T-cell (primary cell): ENCODE data around the gene SEMA7A. TPM values are rescaled to one million over a fixed set of nuclear protein-coding genes. Genes with fewer than 3 reads are reported as not detected.
"Not testable (repeated sequence)": the region's sequence is repeated elsewhere in the genome, so short reads cannot be mapped to it uniquely, and the experiment has no call there.

Source experiments
- ATAC-seq, 4 experiments: fragments of 200-7000 bp in 3 of 4; fragments of 150-1000 bp in 1 of 4; cut with Tn5 transposase; replicated peaks in 1 of 4; 1 replicate in 3 of 4; 2 replicates in 1 of 4; pipeline ENCODE4 v1.10.0; 2021; ENCODE audit warnings: moderate library complexity in 3 of 4, mild to moderate bottlenecking in 2 of 4, moderate number of reproducible peaks in 1 of 4
- CTCF ChIA-PET, 2 donors: fragments of 300-600 bp; sonication (Branson Sonifier 250); formaldehyde crosslinking; loops; one replicate each; lab custom pipeline; 2022; ENCODE audit warnings: antibody characterized with exemption in 2 of 2; lab: Charles Lee
- POLR2A ChIA-PET, 2 donors: fragments of 300-600 bp; sonication (Branson Sonifier 250); formaldehyde crosslinking; loops; one replicate each; lab custom pipeline; 2022; ENCODE audit warnings: antibody characterized with exemption in 2 of 2; lab: Charles Lee
- DNase-seq, 35 experiments: peaks; one replicate each; pipeline versions ENCODE4 v3.0.0 to v3.0.0-alpha.2; 2013 to 2023
- H3K27ac ChIP-seq: one replicate; pipeline ENCODE4 v1.5.1; 2013; ENCODE audit warnings: low read length
- H3K27me3 ChIP-seq, 2 experiments: replicated peaks in 1 of 2; 1 replicate in 1 of 2; 2 replicates in 1 of 2; pipeline versions ENCODE4 v1.6.1 to v1.7.0; 2013; ENCODE audit warnings: low read length in 1 of 2, mixed read lengths in 1 of 2; ENCODE audit not compliant: control insufficient read depth in 2 of 2, insufficient read depth in 2 of 2; ENCODE audit errors: extremely low read depth in 1 of 2
- H3K36me3 ChIP-seq, 2 donors: 1 replicate in 1 of 2; 2 replicates in 1 of 2; pipeline versions ENCODE4 v1.6.1 to v1.7.0; 2013; ENCODE audit warnings: low read length in 1 of 2; ENCODE audit not compliant: control insufficient read depth in 2 of 2, insufficient read depth in 1 of 2; ENCODE audit errors: extremely low read depth in 1 of 2
- H3K4me1 ChIP-seq, 2 experiments: 1 replicate in 1 of 2; 2 replicates in 1 of 2; pipeline versions ENCODE4 v1.6.1 to v1.7.0; 2013; ENCODE audit warnings: low read length in 2 of 2, mixed read lengths in 1 of 2; ENCODE audit not compliant: insufficient read depth in 2 of 2, control insufficient read depth in 1 of 2; ENCODE audit errors: extremely low read depth in 1 of 2
- H3K4me3 ChIP-seq, 2 donors: 1 replicate in 1 of 2; 2 replicates in 1 of 2; pipeline versions ENCODE4 v1.5.1 to v1.7.0; 2013; ENCODE audit warnings: mild to moderate bottlenecking in 2 of 2, low read length in 1 of 2, moderate library complexity in 1 of 2; ENCODE audit not compliant: control insufficient read depth in 1 of 2; ENCODE audit errors: extremely low read depth in 1 of 2
- H3K9me3 ChIP-seq: 2 replicates; pipeline ENCODE4 v1.7.0; 2013
- H3K27ac Mint-ChIP-seq, 2 donors: one replicate each; pipeline ENCODE4 v1.8.0; 2020 to 2021; ENCODE audit warnings: mild to moderate bottlenecking in 2 of 2, mixed read lengths in 2 of 2
- H3K27me3 Mint-ChIP-seq, 2 donors: one replicate each; pipeline ENCODE4 v1.8.0; 2021 to 2022; ENCODE audit warnings: mixed read lengths in 2 of 2
- H3K36me3 Mint-ChIP-seq: one replicate; pipeline ENCODE4 v1.8.0; 2021; ENCODE audit warnings: mixed read lengths
- H3K4me1 Mint-ChIP-seq, 3 donors: one replicate each; pipeline ENCODE4 v1.8.0; 2020 to 2022; ENCODE audit warnings: mixed read lengths in 3 of 3, mild to moderate bottlenecking in 1 of 3
- H3K4me3 Mint-ChIP-seq, 3 donors: one replicate each; pipeline ENCODE4 v1.8.0; 2020 to 2022; ENCODE audit warnings: mild to moderate bottlenecking in 3 of 3, mixed read lengths in 3 of 3, moderate library complexity in 3 of 3
- H3K9me3 Mint-ChIP-seq, 3 donors: one replicate each; pipeline ENCODE4 v1.8.0; 2020 to 2022; ENCODE audit warnings: mixed read lengths in 3 of 3
- WGBS: methylation state at CpG from one replicate; pipeline ENCODE4 v1.1.5; 2013; ENCODE audit warnings: missing lambda C conversion rate; ENCODE audit not compliant: insufficient coverage; 5-methylcytosine and 5-hydroxymethylcytosine counted together
- total RNA-seq, 35 experiments: library from RNA in 6 of 35; stranded (reverse) in 6 of 35; fragments of 120-200 nt in 1 of 35; gene quantifications; one replicate each; pipeline versions ENCODE4 v1.2.1 to v1.2.4 and lab custom pipeline; 2013 to 2026

The SEMA7A gene
- total RNA-seq, 5 donors from 2014 or later (not counting 1 experiment from before 2014, with no cell fraction given): 2.0 to 4.7 (median 3.1) TPM

GRCh38 chr15:74460298-74460697 is 26.5 kb upstream of the SEMA7A start:
- Histone ChIP-seq H3K27me3 (no peaks in the 10 kb centered on the region), H3K4me3 (peak overlapping the region; percentile 93 to 98), H3K36me3 (peaks cover 5 to 17% of the 10 kb centered on the region in 2 donors), H3K4me1 (peaks cover 11 to 23% of the 10 kb centered on the region in 2 experiments), H3K9me3 (no peaks in the 10 kb centered on the region), H3K27ac (peak overlapping the region; percentile 61)
- peaks cover 23% of the 10 kb centered on the region for H3K36me3 Mint-ChIP-seq
- ATAC-seq (no peak), DNase-seq (no peak)
- H3K27me3 Mint-ChIP-seq: no peaks in the 10 kb centered on the region
- peaks cover 47 to 54% (median 52%) of the 10 kb centered on the region in 3 donors for H3K4me1 Mint-ChIP-seq
- ChIA-PET POLR2A (no interaction called here), CTCF (interaction anchor here in 1 of 2 donors (1.1 kb wide), 2 partner anchors 10 to 78 kb away, joined by 3 read pairs; no protein-coding TSS in a partner anchor)
- 25% methylated on average over 2 of the region's 2 CpGs for WGBS
- peak overlapping the region; percentile 92 to 97 (median 93) for H3K4me3 Mint-ChIP-seq
- H3K27ac Mint-ChIP-seq: peak overlapping the region; percentile 96 to 97
- no peaks in the 10 kb centered on the region for H3K9me3 Mint-ChIP-seq

DNA sequence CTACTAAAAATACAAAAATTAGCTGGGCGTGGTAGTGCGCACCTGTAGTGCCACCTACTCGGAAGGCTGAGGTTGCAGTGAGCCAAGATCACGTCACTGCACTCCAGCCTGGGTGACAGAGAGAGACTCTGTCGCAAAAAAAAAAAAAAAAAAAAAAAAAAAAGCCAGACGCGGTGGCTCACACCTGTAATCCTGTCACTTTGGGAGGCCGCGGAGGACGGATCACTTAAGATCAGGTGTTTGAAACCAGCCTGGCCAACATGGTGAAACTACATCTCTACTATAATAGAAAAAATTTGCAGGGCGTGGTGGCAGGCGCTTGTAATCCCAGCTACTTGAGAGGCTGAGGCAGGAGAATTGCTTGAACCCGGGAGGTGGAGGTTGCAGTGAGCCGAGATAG is 26.0 kb upstream of the SEMA7A start:
- H3K4me3 ChIP-seq, H3K27me3 Mint-ChIP-seq, H3K27me3 ChIP-seq, H3K9me3 Mint-ChIP-seq, POLR2A ChIA-PET, H3K27ac Mint-ChIP-seq, H3K27ac ChIP-seq, ATAC-seq, H3K9me3 ChIP-seq, DNase-seq: not testable (repeated sequence)
- peaks cover 25% of the 10 kb centered on the region for H3K36me3 Mint-ChIP-seq
- peaks cover 50 to 56% (median 50%) of the 10 kb centered on the region in 3 donors for H3K4me1 Mint-ChIP-seq
- Histone ChIP-seq H3K4me1 (peaks cover 11 to 23% of the 10 kb centered on the region in 2 experiments), H3K36me3 (peaks cover 5 to 20% of the 10 kb centered on the region in 2 donors)
- CTCF ChIA-PET: interaction anchor here in 1 of 2 donors (0.6 kb wide), 1 partner anchor 25 kb away, joined by 4 read pairs; no protein-coding TSS in a partner anchor
- peak overlapping the region; percentile 92 to 97 (median 93) for H3K4me3 Mint-ChIP-seq
- WGBS: 97% methylated on average over 6 of the region's 14 CpGs

- H3K4me1 ChIP-seq: peaks cover 13 to 31% of the 10 kb centered on the region in 2 experiments
- Mint-ChIP-seq H3K4me1 (peaks cover 53 to 56% (median 53%) of the 10 kb centered on the region in 3 donors), H3K27me3 (no peaks in the 10 kb centered on the region), H3K4me3 (no peak overlapping the region), H3K36me3 (peaks cover 38% of the 10 kb centered on the region), H3K9me3 (no peaks in the 10 kb centered on the region), H3K27ac (no peak overlapping the region)
- no peaks in the 10 kb centered on the region for H3K9me3 ChIP-seq
- H3K27me3 ChIP-seq: no peaks in the 10 kb centered on the region
- no peak overlapping the region for H3K4me3 ChIP-seq
- H3K36me3 ChIP-seq: peaks cover 5 to 33% of the 10 kb centered on the region in 2 donors
- no peak for DNase-seq
- 92% methylated on average over 2 of the region's 3 CpGs for WGBS
- ChIA-PET CTCF (no interaction called here), POLR2A (no interaction called here)
- ATAC-seq: no peak
- H3K27ac ChIP-seq: no peak overlapping the region
Observed at GRCh38 chr15:74458473-74458872, 24.7 kb upstream of the SEMA7A start.

DNA sequence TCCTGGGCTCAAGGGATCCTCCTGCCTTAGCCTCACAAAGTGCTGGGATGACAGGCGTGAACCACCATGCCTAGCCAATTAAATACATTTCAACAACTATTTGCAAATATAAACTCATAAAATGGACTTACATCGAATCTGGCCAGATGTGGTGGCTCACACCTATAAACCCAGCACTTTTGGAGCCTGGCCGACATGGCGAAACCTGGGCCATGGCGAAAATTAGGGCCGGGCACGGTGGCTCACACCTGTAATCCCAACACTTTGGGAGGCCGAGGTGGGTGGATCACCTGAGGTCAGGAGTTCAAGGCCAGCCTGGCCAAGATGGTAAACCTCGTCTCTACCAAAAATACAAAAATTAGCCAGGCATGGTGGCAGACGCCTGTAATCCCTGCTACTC is 23.3 kb upstream of the SEMA7A start:
- H3K27me3 ChIP-seq, H3K27ac Mint-ChIP-seq, H3K9me3 Mint-ChIP-seq, DNase-seq, H3K4me3 ChIP-seq, H3K27ac ChIP-seq, H3K4me3 Mint-ChIP-seq, H3K27me3 Mint-ChIP-seq, POLR2A ChIA-PET, H3K9me3 ChIP-seq, ATAC-seq: not testable (repeated sequence)
- Mint-ChIP-seq H3K36me3 (peaks cover 50% of the 10 kb centered on the region), H3K4me1 (peaks cover 43 to 46% (median 45%) of the 10 kb centered on the region in 3 donors)
- peaks cover 9 to 48% of the 10 kb centered on the region in 2 donors for H3K36me3 ChIP-seq
- CTCF ChIA-PET: interaction anchor here in 1 of 2 donors (0.6 kb wide), 1 partner anchor 309 kb away, joined by 7 read pairs; no protein-coding TSS in a partner anchor
- 99% methylated on average over 7 of the region's 10 CpGs for WGBS
- peaks cover 11 to 28% of the 10 kb centered on the region in 2 experiments for H3K4me1 ChIP-seq

GRCh38 chr15:74454764-74455500 is 21.2 kb upstream of the SEMA7A start:
- Mint-ChIP-seq H3K36me3 (peaks cover 70% of the 10 kb centered on the region), H3K4me3 (peak overlapping the region in 1 of 3 donors; percentile 11)

DNA sequence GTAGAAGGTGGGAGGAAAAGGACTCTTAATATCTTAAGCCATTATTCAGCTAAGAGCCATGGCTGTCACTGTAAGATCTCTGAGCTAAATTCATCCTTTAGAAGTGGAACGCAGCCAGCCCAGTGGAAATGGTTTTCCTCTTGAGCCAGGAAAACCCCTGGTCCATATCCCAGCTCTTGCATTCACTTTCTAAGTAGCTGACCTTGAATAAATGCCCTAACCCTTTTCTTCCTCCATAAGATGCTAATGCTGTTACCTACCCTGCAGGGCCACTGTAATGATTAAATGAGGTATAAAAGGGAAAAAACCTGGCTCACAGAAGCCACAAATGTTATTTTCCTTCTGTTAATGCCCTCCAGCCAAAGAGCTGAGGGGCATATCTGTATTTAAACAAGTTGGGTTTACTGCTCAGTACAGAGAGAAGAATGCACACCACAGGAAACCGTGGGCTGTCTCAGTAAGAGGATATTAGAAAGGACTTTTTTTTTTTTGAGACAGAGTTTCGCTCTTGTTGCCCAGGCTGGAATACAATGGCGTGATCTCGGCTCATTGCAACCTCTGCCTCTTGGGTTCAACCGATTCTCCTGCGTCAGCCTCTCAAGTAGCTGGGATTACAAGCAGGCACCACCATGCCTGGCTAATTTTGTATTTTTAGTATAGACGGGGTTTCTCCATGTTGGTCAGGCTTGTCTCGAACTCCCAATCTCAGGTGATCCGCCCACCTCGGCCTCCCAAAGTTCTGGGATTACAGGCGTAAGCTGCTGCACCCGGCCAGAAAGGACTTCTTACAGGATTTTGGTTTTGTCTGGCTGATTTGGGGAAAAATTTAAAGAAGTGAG is 20.4 kb upstream of the SEMA7A start:
- Mint-ChIP-seq H3K27ac (peak overlapping the region; percentile 5 to 73), H3K4me1 (peaks cover 28 to 29% (median 29%) of the 10 kb centered on the region in 3 donors), H3K36me3 (peaks cover 78% of the 10 kb centered on the region), H3K9me3 (no peaks in the 10 kb centered on the region), H3K27me3 (no peaks in the 10 kb centered on the region), H3K4me3 (peak overlapping the region in 1 of 3 donors; percentile 11)
- Histone ChIP-seq H3K27ac (no peak overlapping the region), H3K4me1 (peaks cover 2 to 8% of the 10 kb centered on the region in 2 experiments), H3K4me3 (no peak overlapping the region), H3K36me3 (peaks cover 25 to 77% of the 10 kb centered on the region in 2 donors), H3K9me3 (no peaks in the 10 kb centered on the region), H3K27me3 (no peaks in the 10 kb centered on the region)
- peak; percentile 40 to 62 (median 53) for ATAC-seq
- ChIA-PET POLR2A (interaction anchor here in 1 of 2 donors (0.5 kb wide), 1 partner anchor 102 kb away, joined by 6 read pairs; no protein-coding TSS in a partner anchor), CTCF (interaction anchor here in 1 of 2 donors (1.4 kb wide), 1 partner anchor 78 kb away, joined by 3 read pairs; no protein-coding TSS in a partner anchor)
- WGBS: 66% methylated on average over 8 of the region's 13 CpGs
- no peak for DNase-seq

More at GRCh38 chr15:74454764-74455500, 21.2 kb upstream of the SEMA7A start:
- no peaks in the 10 kb centered on the region for H3K9me3 ChIP-seq
- ATAC-seq: no peak
- H3K36me3 ChIP-seq: peaks cover 19 to 69% of the 10 kb centered on the region in 2 donors
- no peak overlapping the region for H3K27ac ChIP-seq
- Mint-ChIP-seq H3K4me1 (peaks cover 28 to 30% (median 29%) of the 10 kb centered on the region in 3 donors), H3K27ac (peak overlapping the region; percentile 5 to 73), H3K27me3 (no peaks in the 10 kb centered on the region), H3K9me3 (no peaks in the 10 kb centered on the region)
- DNase-seq: no peak
- no peak overlapping the region for H3K4me3 ChIP-seq
- H3K4me1 ChIP-seq: peaks cover 2 to 14% of the 10 kb centered on the region in 2 experiments
- ChIA-PET POLR2A (no interaction called here), CTCF (interaction anchor here in 1 of 2 donors (0.8 kb wide), 1 partner anchor 16 kb away, joined by 3 read pairs; no protein-coding TSS in a partner anchor)
- H3K27me3 ChIP-seq: no peaks in the 10 kb centered on the region
